ENCODE measurements around the gene RHOXF2B.
"Not testable (repeated sequence)": the region's sequence is repeated elsewhere in the genome, so short reads cannot be mapped to it uniquely, and the experiment has no call there.

Gene RHOXF2B

DNA sequence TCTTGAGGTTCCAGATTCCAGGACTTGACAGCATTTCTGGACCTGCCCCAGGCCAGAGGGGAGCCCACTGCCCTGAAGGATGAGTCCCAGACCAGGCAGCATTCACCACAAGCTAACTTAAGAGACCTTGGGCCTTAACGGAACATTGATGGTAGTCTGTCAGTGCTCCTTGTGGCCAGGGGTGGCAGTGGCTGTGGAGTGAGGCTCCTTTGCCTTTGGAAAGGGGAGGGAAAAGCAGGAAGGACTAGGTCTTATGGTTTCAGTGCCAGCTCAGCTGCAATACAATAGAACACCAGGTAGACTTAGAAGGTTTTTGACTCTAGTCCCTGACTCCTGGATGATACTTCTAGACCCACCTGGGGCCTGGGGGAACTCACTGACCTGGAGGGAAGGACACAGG, 11.3 kb downstream of the RHOXF2B start:
- not testable (repeated sequence) for H3K9ac ChIP-seq (ENCODE audit: low read length); H4K8ac ChIP-seq (ENCODE audit: low read depth, low read length); H3K4ac ChIP-seq (ENCODE audit: low read depth, low read length); DNase-seq; H4K5ac ChIP-seq (ENCODE audit: low read length); H3K23ac ChIP-seq (ENCODE audit: low read length); H3K79me1 ChIP-seq (ENCODE audit: low read length); H3K4me2 ChIP-seq (ENCODE audit: low read length); H3K4me3 ChIP-seq (ENCODE audit: low read length); H3K18ac ChIP-seq (ENCODE audit: low read length); H3K36me3 ChIP-seq (ENCODE audit: control insufficient read depth, insufficient read depth, low read length); H2BK5ac ChIP-seq (ENCODE audit: low read length); H2BK120ac ChIP-seq (ENCODE audit: low read depth, low read length); H3K79me2 ChIP-seq (ENCODE audit: control insufficient read depth, insufficient read depth, low read length); H3K56ac ChIP-seq (ENCODE audit: low read length); H3K27ac ChIP-seq (ENCODE audit: low read depth, low read length); H3K27me3 ChIP-seq (ENCODE audit: insufficient read depth, low read length, poor library complexity); H3K4me1 ChIP-seq (ENCODE audit: control insufficient read depth, low read depth, low read length); H2BK15ac ChIP-seq (replicated peaks; ENCODE audit: low read depth); H2AK5ac ChIP-seq (ENCODE audit: low read length)
- no CpG with 5 or more reads among the region's 1 CpG for WGBS (ENCODE audit: extremely low coverage, insufficient coverage, low lambda C conversion rate)

DNA sequence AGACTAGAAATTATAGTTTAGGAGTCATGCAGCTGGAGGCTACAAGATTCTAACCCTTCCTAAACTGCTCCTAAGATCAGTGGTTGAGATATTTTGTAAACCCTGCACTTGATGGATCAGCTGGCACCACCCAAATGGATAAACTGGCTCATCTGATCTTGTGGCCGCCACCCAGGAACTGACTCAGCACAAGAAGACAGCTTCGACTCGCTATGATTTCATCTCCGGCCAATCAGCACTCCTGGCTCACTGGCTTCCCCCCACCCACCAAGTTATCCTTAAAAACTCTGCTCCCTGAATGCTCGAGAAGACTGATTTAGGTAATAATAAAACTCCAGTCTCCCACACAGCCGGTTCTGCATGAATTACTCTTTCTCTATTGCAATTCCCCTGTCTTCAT, 34.8 kb downstream of the RHOXF2B start:
- not testable (repeated sequence) for H3K9ac ChIP-seq (ENCODE audit: low read length); H2BK5ac ChIP-seq (ENCODE audit: low read length); DNase-seq; H4K5ac ChIP-seq (ENCODE audit: low read length); H3K27ac ChIP-seq (ENCODE audit: low read depth, low read length); H3K79me1 ChIP-seq (ENCODE audit: low read length); H3K56ac ChIP-seq (ENCODE audit: low read length); H3K4me3 ChIP-seq (ENCODE audit: low read length); H3K23ac ChIP-seq (ENCODE audit: low read length); H3K27me3 ChIP-seq (ENCODE audit: insufficient read depth, low read length, poor library complexity); H3K36me3 ChIP-seq (ENCODE audit: control insufficient read depth, insufficient read depth, low read length); H3K4me1 ChIP-seq (ENCODE audit: control insufficient read depth, low read depth, low read length); H2AK5ac ChIP-seq (ENCODE audit: low read length); H2BK15ac ChIP-seq (replicated peaks; ENCODE audit: low read depth); H3K4ac ChIP-seq (ENCODE audit: low read depth, low read length); H3K18ac ChIP-seq (ENCODE audit: low read length); H2BK120ac ChIP-seq (ENCODE audit: low read depth, low read length); H3K4me2 ChIP-seq (ENCODE audit: low read length); H3K79me2 ChIP-seq (ENCODE audit: control insufficient read depth, insufficient read depth, low read length); H4K8ac ChIP-seq (ENCODE audit: low read depth, low read length)
- WGBS (ENCODE audit: extremely low coverage, insufficient coverage, low lambda C conversion rate): no CpG with 5 or more reads among the region's 6 CpGs

GRCh38 chrX:120042247-120042646, 35.2 kb downstream of the RHOXF2B start:
- H3K23ac ChIP-seq (ENCODE audit: low read length); H3K18ac ChIP-seq (ENCODE audit: low read length); H3K27ac ChIP-seq (ENCODE audit: low read depth, low read length); H3K4ac ChIP-seq (ENCODE audit: low read depth, low read length); H3K36me3 ChIP-seq (ENCODE audit: control insufficient read depth, insufficient read depth, low read length); H3K27me3 ChIP-seq (ENCODE audit: insufficient read depth, low read length, poor library complexity); H3K56ac ChIP-seq (ENCODE audit: low read length); H3K79me2 ChIP-seq (ENCODE audit: control insufficient read depth, insufficient read depth, low read length); H3K79me1 ChIP-seq (ENCODE audit: low read length); H2AK5ac ChIP-seq (ENCODE audit: low read length); H4K8ac ChIP-seq (ENCODE audit: low read depth, low read length); H3K4me3 ChIP-seq (ENCODE audit: low read length); H2BK120ac ChIP-seq (ENCODE audit: low read depth, low read length); DNase-seq; H3K4me2 ChIP-seq (ENCODE audit: low read length); H2BK5ac ChIP-seq (ENCODE audit: low read length); H2BK15ac ChIP-seq (replicated peaks; ENCODE audit: low read depth); H3K9ac ChIP-seq (ENCODE audit: low read length); H3K4me1 ChIP-seq (ENCODE audit: control insufficient read depth, low read depth, low read length); H4K5ac ChIP-seq (ENCODE audit: low read length): not testable (repeated sequence)
- WGBS (ENCODE audit: extremely low coverage, insufficient coverage, low lambda C conversion rate): no CpG with 5 or more reads among the region's 2 CpGs

- H3K4me2 ChIP-seq (ENCODE audit: low read length); H4K5ac ChIP-seq (ENCODE audit: low read length); H3K27ac ChIP-seq (ENCODE audit: low read depth, low read length); H3K9ac ChIP-seq (ENCODE audit: low read length); H3K79me2 ChIP-seq (ENCODE audit: control insufficient read depth, insufficient read depth, low read length); H2AK5ac ChIP-seq (ENCODE audit: low read length); H3K4me3 ChIP-seq (ENCODE audit: low read length); H3K18ac ChIP-seq (ENCODE audit: low read length); H3K36me3 ChIP-seq (ENCODE audit: control insufficient read depth, insufficient read depth, low read length); H3K27me3 ChIP-seq (ENCODE audit: insufficient read depth, low read length, poor library complexity); H3K4ac ChIP-seq (ENCODE audit: low read depth, low read length); H3K4me1 ChIP-seq (ENCODE audit: control insufficient read depth, low read depth, low read length); H2BK15ac ChIP-seq (replicated peaks; ENCODE audit: low read depth); H3K56ac ChIP-seq (ENCODE audit: low read length); H3K79me1 ChIP-seq (ENCODE audit: low read length); H4K8ac ChIP-seq (ENCODE audit: low read depth, low read length); H2BK5ac ChIP-seq (ENCODE audit: low read length); H2BK120ac ChIP-seq (ENCODE audit: low read depth, low read length); DNase-seq; H3K23ac ChIP-seq (ENCODE audit: low read length): not testable (repeated sequence)
- no CpG with 5 or more reads among the region's 6 CpGs for WGBS (ENCODE audit: extremely low coverage, insufficient coverage, low lambda C conversion rate)
Measured at GRCh38 chrX:120040176-120040575, 37.3 kb downstream of the RHOXF2B start.

- H3K27me3 ChIP-seq (ENCODE audit: insufficient read depth, low read length, poor library complexity); H2BK120ac ChIP-seq (ENCODE audit: low read depth, low read length); H4K8ac ChIP-seq (ENCODE audit: low read depth, low read length); H3K23ac ChIP-seq (ENCODE audit: low read length); H3K4me1 ChIP-seq (ENCODE audit: control insufficient read depth, low read depth, low read length); H3K36me3 ChIP-seq (ENCODE audit: control insufficient read depth, insufficient read depth, low read length); H3K56ac ChIP-seq (ENCODE audit: low read length); DNase-seq; H3K79me1 ChIP-seq (ENCODE audit: low read length); H3K4me3 ChIP-seq (ENCODE audit: low read length); H2BK5ac ChIP-seq (ENCODE audit: low read length); H4K5ac ChIP-seq (ENCODE audit: low read length); H2BK15ac ChIP-seq (replicated peaks; ENCODE audit: low read depth); H3K9ac ChIP-seq (ENCODE audit: low read length); H2AK5ac ChIP-seq (ENCODE audit: low read length); H3K4ac ChIP-seq (ENCODE audit: low read depth, low read length); H3K4me2 ChIP-seq (ENCODE audit: low read length); H3K79me2 ChIP-seq (ENCODE audit: control insufficient read depth, insufficient read depth, low read length); H3K27ac ChIP-seq (ENCODE audit: low read depth, low read length); H3K18ac ChIP-seq (ENCODE audit: low read length): not testable (repeated sequence)
- WGBS (ENCODE audit: extremely low coverage, insufficient coverage, low lambda C conversion rate): no CpG with 5 or more reads among the region's 8 CpGs
Measured at GRCh38 chrX:120039087-120039733, 38.3 kb downstream of the RHOXF2B start.

DNA sequence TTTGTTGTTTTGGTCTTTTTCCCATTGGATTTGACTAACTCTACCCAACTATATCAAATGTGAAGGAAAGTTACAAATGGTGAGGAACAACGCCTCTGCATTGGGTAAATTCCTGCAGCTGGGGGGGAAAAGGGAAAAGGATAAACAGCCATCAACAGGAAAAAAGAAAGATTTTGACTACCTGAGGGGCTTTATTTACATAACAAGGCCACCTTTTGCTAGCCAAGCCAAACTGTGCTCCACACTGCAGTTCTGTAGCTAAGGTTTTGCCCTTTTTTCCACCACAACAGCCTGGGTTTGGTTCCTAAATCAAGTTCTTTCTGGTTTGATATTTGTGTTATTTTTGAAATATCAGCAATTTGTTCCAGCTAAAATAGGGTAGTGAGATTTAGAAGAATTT, 40.8 kb downstream of the RHOXF2B start:
- Histone ChIP-seq H3K4me2 (ENCODE audit: low read length) (no peak overlapping the region), H3K23ac (ENCODE audit: low read length) (no peak overlapping the region), H3K27me3 (ENCODE audit: insufficient read depth, low read length, poor library complexity) (no peaks in the 10 kb centered on the region), H3K9ac (ENCODE audit: low read length) (no peak overlapping the region), H3K18ac (ENCODE audit: low read length) (no peak overlapping the region), H4K8ac (ENCODE audit: low read depth, low read length) (no peak overlapping the region), H3K56ac (ENCODE audit: low read length) (no peak overlapping the region), H3K4me1 (ENCODE audit: control insufficient read depth, low read depth, low read length) (no peaks in the 10 kb centered on the region), H3K27ac (ENCODE audit: low read depth, low read length) (no peak overlapping the region), H4K5ac (ENCODE audit: low read length) (no peak overlapping the region), H3K4ac (ENCODE audit: low read depth, low read length) (no peak overlapping the region), H3K36me3 (ENCODE audit: control insufficient read depth, insufficient read depth, low read length) (no peaks in the 10 kb centered on the region), H2BK15ac (replicated peaks; ENCODE audit: low read depth) (no peak overlapping the region), H2BK5ac (ENCODE audit: low read length) (no peak overlapping the region), H3K4me3 (ENCODE audit: low read length) (no peak overlapping the region), H3K79me2 (ENCODE audit: control insufficient read depth, insufficient read depth, low read length) (no peaks in the 10 kb centered on the region), H2AK5ac (ENCODE audit: low read length) (no peak overlapping the region), H2BK120ac (ENCODE audit: low read depth, low read length) (no peak overlapping the region), H3K79me1 (ENCODE audit: low read length) (no peaks in the 10 kb centered on the region)
- WGBS (ENCODE audit: extremely low coverage, insufficient coverage, low lambda C conversion rate): no CpG with 5 or more reads among the region's 1 CpG
- DNase-seq: no peak

All from mesendoderm (in vitro differentiated cells).